ENCODE data around the gene SMIM10.
"Not testable (repeated sequence)": the region's sequence is repeated elsewhere in the genome, so short reads cannot be mapped to it uniquely, and the experiment has no call there.

SMIM10 gene

GRCh38 chrX:134990801-134991481 lies at the start of gene SMIM10:
Gene SMIM10 (plus strand): TSS chrX:134990991. CDS start chrX:134991096, 105 bp downstream.
- peak; percentile 80 for DNase-seq

- not testable (repeated sequence) for DNase-seq
These were observed 44.4 kb upstream of the SMIM10 start for GRCh38 chrX:134946364-134946763.

- no peak for DNase-seq
These were observed 42.2 kb upstream of the SMIM10 start for GRCh38 chrX:134948333-134949241.

GRCh38 chrX:134949271-134949670 lies 41.5 kb upstream of the SMIM10 start:
- no peak for DNase-seq

GRCh38 chrX:134957836-134958235 lies 33.0 kb upstream of the SMIM10 start:
- DNase-seq, result no peak

- not testable (repeated sequence) for DNase-seq
These were observed 30.4 kb upstream of the SMIM10 start for GRCh38 chrX:134960366-134960765.

- DNase-seq, result no peak
These were observed 27.8 kb upstream of the SMIM10 start for GRCh38 chrX:134963041-134963440.

GRCh38 chrX:134969726-134970125 lies 21.1 kb upstream of the SMIM10 start:
- DNase-seq, result no peak

- DNase-seq, result no peak
These were observed 18.9 kb upstream of the SMIM10 start for GRCh38 chrX:134971926-134972325.

GRCh38 chrX:134975516-134975915 lies 15.3 kb upstream of the SMIM10 start:
- no peak for DNase-seq

GRCh38 chrX:134981910-134982309 lies 8.9 kb upstream of the SMIM10 start:
- DNase-seq, result no peak

GRCh38 chrX:134982748-134983147 lies 8.0 kb upstream of the SMIM10 start:
- DNase-seq, result no peak

GRCh38 chrX:134985479-134985878 lies 5.3 kb upstream of the SMIM10 start:
- DNase-seq, result no peak

- no peak for DNase-seq
These were observed 353 bp upstream of the SMIM10 start for GRCh38 chrX:134990475-134990800.

- no peak for DNase-seq
These were observed 6.9 kb downstream of the SMIM10 start for GRCh38 chrX:134997646-134998045.

GRCh38 chrX:134998246-134998645 lies 7.5 kb downstream of the SMIM10 start:
- DNase-seq, result no peak

GRCh38 chrX:134999469-134999868 lies 8.7 kb downstream of the SMIM10 start:
- DNase-seq, result no peak

GRCh38 chrX:135000516-135000915 lies 9.7 kb downstream of the SMIM10 start:
- no peak for DNase-seq

GRCh38 chrX:135003876-135004623 lies 13.3 kb downstream of the SMIM10 start:
- DNase-seq, result peak; percentile 92

GRCh38 chrX:135006187-135006586 lies 15.4 kb downstream of the SMIM10 start:
- DNase-seq, result no peak

- no peak for DNase-seq
These were observed 18.3 kb downstream of the SMIM10 start for GRCh38 chrX:135009057-135009610.

GRCh38 chrX:135009838-135010237 lies 19.0 kb downstream of the SMIM10 start:
- DNase-seq, result no peak

GRCh38 chrX:135010921-135011320 lies 20.1 kb downstream of the SMIM10 start:
- no peak for DNase-seq

All from right forelimb (tissue), 1 donor.